Neuronal stem cell (in vitro differentiated cells): ENCODE measurements around the gene RPS19.

ENCODE experiments used
- small RNA-seq: library from polyadenylated mRNA; stranded (forward); fragments of <200 nt; extraction: miRNeasy Mini kit (QIAGEN cat#:217004); gene quantifications from one replicate; pipeline ENCODE3, GENCODE V24; 2013; ENCODE audit not compliant: insufficient read depth

The RPS19 gene

Small RNAs within 50 kb of the gene (small RNA-seq; reads per million reads assigned to genes)
- gene MIR6797, result 6.3 reads per million, percentile 33 among the genes with 10 or more reads in this experiment
